ENCODE measurements around the gene OR9A4.

DNA sequence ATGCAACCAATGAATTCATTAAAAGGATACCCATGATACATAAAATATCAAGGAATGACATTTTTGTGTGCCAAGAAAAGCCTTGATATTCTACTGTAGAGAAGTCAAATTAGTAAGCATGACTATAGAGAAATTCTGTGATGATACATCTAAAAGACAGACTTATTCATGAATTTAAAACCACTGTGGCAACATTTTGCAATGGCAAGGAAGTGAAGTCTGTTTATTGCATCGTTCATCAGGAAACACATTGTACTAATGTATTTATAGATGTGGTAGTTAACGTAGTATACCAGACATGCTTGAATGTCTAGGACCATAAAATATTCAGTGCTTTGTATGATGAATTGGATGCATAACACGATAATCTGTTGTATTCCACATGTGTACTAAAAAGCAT is 39.9 kb downstream of the OR9A4 start:
- TF ChIP-seq TP53 (CRISPR knock-in tag; IDR thresholded peaks at IDR 0.05) (no peak), CEBPB (IDR thresholded peaks at IDR 0.05) (no peak), EP300 (IDR thresholded peaks at IDR 0.05) (no peak), ZSCAN20 (CRISPR knock-in tag; IDR thresholded peaks at IDR 0.05) (no peak), ESRRA (IDR thresholded peaks at IDR 0.05; ENCODE audit: borderline replicate concordance, low read length) (no peak), SMC3 (IDR thresholded peaks at IDR 0.05) (no peak), MYC (IDR thresholded peaks at IDR 0.05; ENCODE audit: borderline replicate concordance, low read length) (no peak), POLR2A (IDR thresholded peaks at IDR 0.05; ENCODE audit: low read length) (no peak)
- TF ChIP-seq, protein P1, sequence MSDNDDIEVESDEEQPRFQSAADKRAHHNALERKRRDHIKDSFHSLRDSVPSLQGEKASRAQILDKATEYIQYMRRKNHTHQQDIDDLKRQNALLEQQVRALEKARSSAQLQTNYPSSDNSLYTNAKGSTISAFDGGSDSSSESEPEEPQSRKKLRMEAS (IDR thresholded peaks at IDR 0.05) = no peak
- TF ChIP-seq, protein P2, sequence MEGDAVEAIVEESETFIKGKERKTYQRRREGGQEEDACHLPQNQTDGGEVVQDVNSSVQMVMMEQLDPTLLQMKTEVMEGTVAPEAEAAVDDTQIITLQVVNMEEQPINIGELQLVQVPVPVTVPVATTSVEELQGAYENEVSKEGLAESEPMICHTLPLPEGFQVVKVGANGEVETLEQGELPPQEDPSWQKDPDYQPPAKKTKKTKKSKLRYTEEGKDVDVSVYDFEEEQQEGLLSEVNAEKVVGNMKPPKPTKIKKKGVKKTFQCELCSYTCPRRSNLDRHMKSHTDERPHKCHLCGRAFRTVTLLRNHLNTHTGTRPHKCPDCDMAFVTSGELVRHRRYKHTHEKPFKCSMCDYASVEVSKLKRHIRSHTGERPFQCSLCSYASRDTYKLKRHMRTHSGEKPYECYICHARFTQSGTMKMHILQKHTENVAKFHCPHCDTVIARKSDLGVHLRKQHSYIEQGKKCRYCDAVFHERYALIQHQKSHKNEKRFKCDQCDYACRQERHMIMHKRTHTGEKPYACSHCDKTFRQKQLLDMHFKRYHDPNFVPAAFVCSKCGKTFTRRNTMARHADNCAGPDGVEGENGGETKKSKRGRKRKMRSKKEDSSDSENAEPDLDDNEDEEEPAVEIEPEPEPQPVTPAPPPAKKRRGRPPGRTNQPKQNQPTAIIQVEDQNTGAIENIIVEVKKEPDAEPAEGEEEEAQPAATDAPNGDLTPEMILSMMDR (IDR thresholded peaks at IDR 0.05) = no peak

Measured in A549 (cell line).